Measurements from ENCODE around the gene TNIK.

- TF ChIP-seq EZH2 (IDR thresholded peaks at IDR 0.05; ENCODE audit: borderline replicate concordance, insufficient read depth, low read length, poor library complexity, severe bottlenecking), result no peak
- no peak for TF ChIP-seq TAF1 (IDR thresholded peaks at IDR 0.05; ENCODE audit: low read depth)
- TF ChIP-seq POLR2AphosphoS5 (IDR thresholded peaks at IDR 0.05), result no peak
- no peak for TF ChIP-seq RAD21 (conservative IDR thresholded peaks at IDR 0.05)
- TF ChIP-seq CTCF (IDR thresholded peaks at IDR 0.05; ENCODE audit: poor library complexity, severe bottlenecking), result no peak
- no peak for TF ChIP-seq EP300 (conservative IDR thresholded peaks at IDR 0.05; ENCODE audit: poor library complexity, severe bottlenecking)
Observed at GRCh38 chr3:171249245-171249644, 211.0 kb downstream of the TNIK start.
